HG02642 (cell line): ENCODE data around the gene RAD23A.

ENCODE experiments used
- ATAC-seq: cut with Tn5 transposase; IDR thresholded peaks from one replicate; pipeline ENCODE4 v1.9.1; 2021; ENCODE audit warnings: mild to moderate bottlenecking; ENCODE audit not compliant: unreplicated experiment, poor library complexity

Gene RAD23A

GRCh38 chr19:12983091-12983490 lies 37.4 kb downstream of the RAD23A start:
- ATAC-seq = no peak

- ATAC-seq = peak; percentile 62
These were observed 38.0 kb downstream of the RAD23A start for GRCh38 chr19:12983542-12984142.

GRCh38 chr19:12984143-12984627 lies 38.5 kb downstream of the RAD23A start:
- ATAC-seq = no peak

GRCh38 chr19:12984683-12985048 lies 39.0 kb downstream of the RAD23A start:
- ATAC-seq = no peak

GRCh38 chr19:12985049-12985776 lies 39.6 kb downstream of the RAD23A start:
- ATAC-seq = no peak

- no peak for ATAC-seq
These were observed 41.1 kb downstream of the RAD23A start for GRCh38 chr19:12986726-12987125.

GRCh38 chr19:12987190-12987589 lies 41.5 kb downstream of the RAD23A start:
- ATAC-seq = no peak

- ATAC-seq = no peak
These were observed 42.1 kb downstream of the RAD23A start for GRCh38 chr19:12987781-12988180.

- no peak for ATAC-seq
These were observed 44.8 kb downstream of the RAD23A start for GRCh38 chr19:12990431-12990830.

GRCh38 chr19:12990853-12991252 lies 45.2 kb downstream of the RAD23A start:
- ATAC-seq = no peak

- no peak for ATAC-seq
These were observed 45.6 kb downstream of the RAD23A start for GRCh38 chr19:12991296-12991695.

GRCh38 chr19:12992729-12993128 lies 47.1 kb downstream of the RAD23A start:
- ATAC-seq = no peak

GRCh38 chr19:12993562-12993961 lies 47.9 kb downstream of the RAD23A start:
- ATAC-seq = no peak

- no peak for ATAC-seq
These were observed 49.3 kb downstream of the RAD23A start, which contains the start of gene NFIX for GRCh38 chr19:12994701-12995595. Gene NFIX (plus strand): TSS chr19:12995475. CDS start chr19:12995838, 363 bp downstream.

GRCh38 chr19:12995596-12996405 lies 50.1 kb downstream of the RAD23A start:
- ATAC-seq = no peak

- ATAC-seq = no peak
These were observed 50.9 kb downstream of the RAD23A start for GRCh38 chr19:12996406-12997094.

GRCh38 chr19:12997179-12997966 lies 51.7 kb downstream of the RAD23A start:
- ATAC-seq = no peak
